Activated CD4-positive, alpha-beta T cell treated with anti-CD3 and anti-CD28 coated beads, Interleukin-2, amount 50 U/mL, for 1 hour (primary cell): ENCODE data around the gene CYLD.

Experiments used
- DNase-seq: peaks from one replicate; pipeline ENCODE4 v3.0.0-alpha.2; 2020

CYLD gene

DNA sequence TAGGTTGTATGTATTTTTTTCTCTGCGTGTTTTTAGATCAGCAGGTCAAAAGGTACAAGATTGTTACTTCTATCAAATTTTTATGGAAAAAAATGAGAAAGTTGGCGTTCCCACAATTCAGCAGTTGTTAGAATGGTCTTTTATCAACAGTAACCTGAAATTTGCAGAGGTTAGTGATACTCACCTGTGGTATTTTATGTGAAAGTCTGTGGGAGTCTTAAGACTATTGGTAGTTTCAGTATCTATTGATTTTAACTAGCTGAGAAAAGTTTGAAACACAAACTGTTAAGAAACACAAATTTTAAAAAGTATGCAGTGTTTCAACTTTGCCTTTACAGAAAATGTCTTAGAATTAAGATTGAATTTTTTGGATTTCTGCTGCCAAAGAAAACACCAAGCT, 49.6 kb downstream of the CYLD start:
- DNase-seq = no peak

GRCh38 chr16:50796829-50797228, 54.9 kb downstream of the CYLD start:
- no peak for DNase-seq

DNA sequence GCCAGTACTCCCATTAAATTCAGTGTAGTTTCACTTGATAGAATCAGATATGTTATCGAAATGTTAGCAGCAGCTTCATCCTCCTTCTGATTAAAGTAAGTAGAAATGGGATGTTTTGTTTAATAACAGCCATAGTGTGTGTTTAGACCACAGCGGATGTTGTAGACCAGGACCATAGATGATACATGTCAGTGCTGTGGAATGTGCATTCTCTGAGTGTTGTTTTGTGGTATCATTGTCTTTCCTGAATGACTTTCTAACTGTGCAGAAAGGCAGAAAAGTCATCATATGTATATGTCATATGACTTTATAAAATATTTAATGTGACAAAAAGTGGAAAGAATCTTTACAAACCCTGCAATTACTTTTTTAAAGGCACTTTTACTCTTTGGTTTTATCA, 55.6 kb downstream of the CYLD start:
- no peak for DNase-seq

- DNase-seq = no peak
These were observed 58.2 kb downstream of the CYLD start for GRCh38 chr16:50800074-50800473.

- DNase-seq = no peak
These were observed 59.1 kb downstream of the CYLD start for GRCh38 chr16:50801036-50801435.

- DNase-seq = no peak
These were observed 60.1 kb downstream of the CYLD start for GRCh38 chr16:50802000-50802399.

GRCh38 chr16:50802961-50803360, 61.1 kb downstream of the CYLD start:
- DNase-seq = no peak

DNA sequence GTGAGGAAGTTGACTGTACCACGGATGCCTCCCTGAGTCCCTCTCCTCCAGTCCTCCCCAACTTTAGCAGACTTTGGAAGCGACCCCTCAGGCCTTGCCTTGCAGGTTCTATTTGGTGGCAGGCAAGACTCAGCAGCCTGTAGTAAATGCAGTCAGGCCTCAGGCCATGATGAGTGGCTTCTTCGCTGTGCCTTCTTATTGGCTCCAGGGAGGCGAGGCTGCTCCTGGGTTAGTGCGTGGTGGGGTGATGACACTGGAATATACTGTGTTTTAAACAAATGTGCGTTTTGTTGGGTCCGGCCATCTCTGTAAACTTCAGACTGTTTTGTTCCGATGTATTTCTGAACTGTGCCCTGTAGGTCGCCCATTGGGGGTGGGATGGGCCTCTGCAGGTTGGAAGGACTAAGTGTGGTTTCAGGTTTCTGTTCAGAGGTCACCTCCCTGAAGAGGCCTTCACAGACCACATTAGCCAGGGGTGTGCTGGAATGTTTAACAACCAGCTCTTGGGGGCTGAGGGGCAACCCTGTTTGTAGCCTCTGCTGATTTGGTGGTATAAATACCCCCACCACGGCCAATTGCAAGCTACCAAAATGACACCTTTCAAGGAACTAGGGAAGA, 62.5 kb downstream of the CYLD start:
- no peak for DNase-seq

GRCh38 chr16:50806099-50807062, 64.5 kb downstream of the CYLD start:
- DNase-seq = peak; percentile 83

DNA sequence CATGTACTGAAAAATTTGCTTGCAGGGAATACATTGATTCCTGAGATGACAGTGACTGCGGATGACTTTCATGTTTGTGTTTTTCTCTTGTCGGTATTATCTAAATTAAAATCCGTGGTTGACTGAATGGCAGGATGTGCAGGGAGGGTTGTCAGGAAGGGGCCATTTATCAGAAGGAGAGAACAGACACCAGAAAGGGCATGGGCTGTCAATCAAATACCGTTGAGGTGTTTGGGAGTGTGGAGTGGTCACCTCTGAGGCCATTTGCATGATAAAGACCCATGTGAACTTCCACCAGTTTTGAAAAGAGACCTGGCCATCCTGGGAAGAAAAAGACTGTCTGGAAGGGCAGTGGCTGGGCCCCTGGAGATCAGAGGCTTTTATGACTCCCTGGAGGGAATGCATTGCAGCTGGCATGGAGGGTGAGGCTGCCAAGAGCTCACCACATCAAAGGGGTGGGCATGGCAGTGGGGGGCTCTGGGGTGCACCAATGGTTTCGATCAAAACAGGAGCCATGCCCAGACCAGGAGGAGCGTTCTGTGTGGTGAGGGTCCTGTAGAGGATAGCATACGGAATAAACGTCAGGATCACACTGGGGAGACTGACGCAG, 67.1 kb downstream of the CYLD start:
- no peak for DNase-seq

GRCh38 chr16:50809561-50809960, 67.7 kb downstream of the CYLD start:
- no peak for DNase-seq

DNA sequence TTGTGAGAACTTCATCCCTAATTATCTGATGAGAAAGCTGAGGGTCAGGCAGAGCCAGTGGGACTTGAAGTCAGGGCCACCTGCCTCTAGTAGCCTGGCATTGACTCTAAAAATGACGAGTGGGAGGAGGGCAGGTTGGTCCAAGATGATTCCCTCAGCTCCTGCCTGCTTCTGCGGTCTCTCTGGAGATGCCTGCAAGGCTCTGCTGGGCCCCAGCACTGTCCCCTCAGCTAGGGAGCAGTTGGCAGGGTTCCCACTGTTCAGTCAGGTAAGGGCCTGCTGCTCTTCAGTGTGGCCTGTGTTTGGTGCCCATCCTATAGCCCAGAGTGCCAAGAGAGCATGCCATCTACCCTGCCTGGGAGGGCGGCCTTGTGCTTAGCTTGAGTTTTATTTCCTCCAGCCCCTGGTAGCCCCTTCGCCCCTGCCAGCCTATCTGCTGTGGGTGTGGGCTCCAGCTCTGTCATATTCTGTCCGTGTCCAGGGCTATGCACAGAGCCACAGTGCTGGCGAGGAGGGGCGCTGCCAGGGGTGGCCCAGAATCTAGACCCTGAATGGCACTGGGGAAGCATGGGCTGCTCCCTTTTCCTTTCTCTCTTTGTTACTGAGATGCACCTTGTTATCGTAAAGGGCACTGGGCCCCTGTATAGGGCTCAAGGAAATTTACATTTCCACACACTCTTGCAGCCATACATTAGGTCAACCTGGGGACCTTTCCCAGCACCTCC, 68.5 kb downstream of the CYLD start:
- no peak for DNase-seq

GRCh38 chr16:50812046-50812445, 70.2 kb downstream of the CYLD start:
- no peak for DNase-seq

GRCh38 chr16:50812876-50813466, 71.1 kb downstream of the CYLD start:
- DNase-seq = no peak

- DNase-seq = no peak
These were observed 72.2 kb downstream of the CYLD start for GRCh38 chr16:50814052-50814451.

DNA sequence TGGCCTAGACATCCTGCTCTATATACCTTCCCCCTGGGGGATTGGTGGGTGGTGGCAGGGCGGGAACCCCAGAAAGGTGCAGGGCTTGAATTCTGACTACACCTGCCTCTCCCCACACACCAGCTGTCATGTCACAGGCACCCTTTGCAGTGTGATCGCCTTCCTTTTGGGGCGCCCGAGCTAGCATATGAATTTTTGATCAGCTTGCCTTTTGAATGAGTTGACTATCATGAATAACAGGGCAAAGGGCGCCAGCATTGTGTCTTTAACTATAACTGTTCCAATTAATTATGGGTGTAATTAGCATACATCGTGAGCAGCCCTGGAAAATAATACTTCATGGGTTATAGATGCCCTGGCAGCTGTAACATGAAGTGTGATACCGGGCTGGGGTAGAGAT, 72.7 kb downstream of the CYLD start:
- DNase-seq = no peak

GRCh38 chr16:50815382-50815781, 73.5 kb downstream of the CYLD start:
- DNase-seq = no peak

- no peak for DNase-seq
These were observed 75.1 kb downstream of the CYLD start for GRCh38 chr16:50816901-50817555.

DNA sequence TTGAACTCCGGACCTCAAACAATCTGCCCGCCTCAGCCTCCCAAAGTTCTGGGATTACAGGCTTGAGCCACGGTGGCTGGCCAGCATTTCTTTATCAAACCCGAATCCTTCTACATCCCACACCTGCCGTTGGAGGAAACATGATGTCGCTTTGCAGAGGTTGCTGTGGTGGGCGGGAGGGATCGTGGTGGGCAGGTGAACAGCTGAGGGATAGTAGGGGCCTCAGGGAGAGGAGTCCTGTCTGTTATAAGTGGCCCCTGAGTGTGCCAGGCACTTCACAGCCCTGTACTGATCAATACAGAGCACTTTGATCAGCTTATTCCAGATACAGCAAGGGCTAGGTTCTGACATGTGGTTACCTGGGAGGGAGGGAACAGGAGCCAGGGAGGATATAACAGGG, 76.5 kb downstream of the CYLD start:
- no peak for DNase-seq

- no peak for DNase-seq
These were observed 77.8 kb downstream of the CYLD start for GRCh38 chr16:50819706-50820105.

DNA sequence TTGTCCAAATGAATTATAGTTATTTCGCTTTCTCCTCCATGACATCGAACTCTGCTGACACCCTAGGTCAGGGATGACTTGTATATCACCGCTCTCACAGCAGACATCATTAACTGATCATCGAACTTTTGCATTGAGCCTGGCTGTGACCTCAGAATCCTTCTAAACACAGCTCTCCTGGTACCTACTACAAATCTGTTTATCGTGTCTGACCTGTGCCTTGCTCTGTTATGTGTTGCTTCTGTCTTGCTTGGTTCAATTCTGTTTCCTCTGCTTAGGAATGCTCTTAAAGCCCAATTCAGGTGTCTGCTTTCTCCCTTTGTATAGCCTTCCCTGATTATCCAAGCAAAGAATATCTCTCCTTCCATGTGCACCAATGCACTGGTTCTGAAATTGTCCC, 78.3 kb downstream of the CYLD start:
- no peak for DNase-seq

GRCh38 chr16:50821586-50821985, 79.7 kb downstream of the CYLD start:
- DNase-seq = no peak
